Caco-2 (cell line): Measurements from ENCODE around the gene FGF11. TPM values are rescaled to one million over a fixed set of nuclear protein-coding genes. Genes with fewer than 3 reads are reported as not detected.

ENCODE experiments used
- BruUV-seq: library from RNA; stranded (reverse); fragments of 400-500 nt; replicated peaks from 2 replicates; lab custom pipeline; 2021; lab: Mats Ljungman, UMichigan
- CTCF ChIA-PET: fragments of 300-600 bp; sonication (Branson Sonifier 250); formaldehyde crosslinking; loops from one replicate; lab custom pipeline; 2022; ENCODE audit warnings: antibody characterized with exemption; lab: Charles Lee
- POLR2A ChIA-PET: fragments of 300-600 bp; sonication (Branson Sonifier 250); formaldehyde crosslinking; loops from one replicate; lab custom pipeline; 2022; ENCODE audit warnings: antibody characterized with exemption; lab: Charles Lee
- DNase-seq, 2 experiments: peaks; one replicate each; pipeline versions ENCODE4 v3.0.0 to v3.0.0-alpha.2; 2020 to 2022
- H3K27me3 ChIP-seq: replicated peaks from 2 replicates; pipeline ENCODE4 v1.6.0; 2011; ENCODE audit warnings: low read length; ENCODE audit not compliant: control insufficient read depth, insufficient read depth
- H3K36me3 ChIP-seq: 2 replicates; pipeline ENCODE4 v1.5.1; 2011; ENCODE audit warnings: low read length; ENCODE audit not compliant: control insufficient read depth, insufficient read depth
- H3K4me1 ChIP-seq: fragments of 250-450 bp; sonication (Bioruptor Pico); 2 replicates; pipeline ENCODE4 v1.5.1; 2020; ENCODE audit warnings: mild to moderate bottlenecking
- H3K4me3 ChIP-seq: 2 replicates; pipeline ENCODE4 v1.5.1; 2011; ENCODE audit warnings: low read depth, mild to moderate bottlenecking, control low read depth, low read length
- H3K9me3 ChIP-seq: fragments of 250-450 bp; sonication (Bioruptor Pico); 2 replicates; pipeline ENCODE4 v1.5.1; 2020; ENCODE audit warnings: mild to moderate bottlenecking, moderate library complexity
- H3K27ac Mint-ChIP-seq: one replicate; pipeline ENCODE4 v1.8.0; 2022; ENCODE audit warnings: mixed read lengths; ENCODE audit not compliant: unreplicated experiment
- H3K27me3 Mint-ChIP-seq: one replicate; pipeline ENCODE4 v1.8.0; 2022; ENCODE audit warnings: mixed read lengths; ENCODE audit not compliant: insufficient read depth, unreplicated experiment
- H3K36me3 Mint-ChIP-seq: one replicate; pipeline ENCODE4 v1.8.0; 2022; ENCODE audit warnings: mild to moderate bottlenecking, mixed read lengths; ENCODE audit not compliant: insufficient read depth, unreplicated experiment
- H3K4me1 Mint-ChIP-seq: one replicate; pipeline ENCODE4 v1.8.0; 2022; ENCODE audit warnings: low read depth, mixed read lengths; ENCODE audit not compliant: unreplicated experiment
- H3K4me3 Mint-ChIP-seq: one replicate; pipeline ENCODE4 v1.8.0; 2022; ENCODE audit warnings: mild to moderate bottlenecking, moderate library complexity, mixed read lengths; ENCODE audit not compliant: unreplicated experiment
- H3K9me3 Mint-ChIP-seq: one replicate; pipeline ENCODE4 v1.8.0; 2022; ENCODE audit warnings: mixed read lengths; ENCODE audit not compliant: unreplicated experiment
- CTCF ChIP-seq, 2 experiments: fragments of 200-600 bp in 1 of 2; IDR thresholded peaks; 1 replicate in 1 of 2; 2 replicates in 1 of 2; pipeline versions ENCODE4 v1.5.1 to v1.8.0; 2011 to 2022; ENCODE audit warnings: antibody characterized with exemption in 1 of 2, control low read depth in 1 of 2, inconsistent platforms in 1 of 2, low read depth in 1 of 2, low read length in 1 of 2, mild to moderate bottlenecking in 1 of 2, moderate library complexity in 1 of 2; ENCODE audit not compliant: insufficient read depth in 1 of 2, severe bottlenecking in 1 of 2, unreplicated experiment in 1 of 2
- intact Hi-C: fragments of 100-400 bp; cut with micrococcal nuclease; formaldehyde crosslinking; loops from one replicate; pipeline ENCODE4 v1.10.0; 2022; ENCODE audit not compliant: unreplicated experiment
- total RNA-seq: library from RNA; stranded (reverse); gene quantifications from 2 replicates; pipeline ENCODE4 v1.2.3, GENCODE V29; 2022

Gene FGF11
- total RNA-seq, 1 experiment from 2014 or later, result 0.91 TPM

- intact Hi-C loops, result no loop called here
- H3K9me3 Mint-ChIP-seq, result no peaks in the 10 kb centered on the region
- Histone ChIP-seq H3K4me3 (no peak overlapping the region), H3K27me3 (no peaks in the 10 kb centered on the region), H3K9me3 (no peaks in the 10 kb centered on the region), H3K4me1 (no peaks in the 10 kb centered on the region), H3K36me3 (no peaks in the 10 kb centered on the region)
- no peak for TF ChIP-seq CTCF (IDR thresholded peaks at IDR 0.05; ENCODE audit: insufficient read depth in 1 of 2, low read depth in 1 of 2, low read length in 1 of 2, severe bottlenecking in 1 of 2, unreplicated experiment in 1 of 2)
- H3K27me3 Mint-ChIP-seq, result no peaks in the 10 kb centered on the region
- BruUV-seq, result no TSS peak
- no peak overlapping the region for H3K27ac Mint-ChIP-seq
- no peak overlapping the region for H3K4me3 Mint-ChIP-seq
- DNase-seq, result no peak
- ChIA-PET POLR2A (no interaction called here), CTCF (no interaction called here)
- no peaks in the 10 kb centered on the region for H3K36me3 Mint-ChIP-seq
- no peaks in the 10 kb centered on the region for H3K4me1 Mint-ChIP-seq
Observed at GRCh38 chr17:7411427-7411750, 27.9 kb upstream of the FGF11 start.

GRCh38 chr17:7413346-7413985 lies 25.8 kb upstream of the FGF11 start:
- Mint-ChIP-seq H3K4me1 (no peaks in the 10 kb centered on the region), H3K27ac (no peak overlapping the region), H3K36me3 (no peaks in the 10 kb centered on the region), H3K9me3 (no peaks in the 10 kb centered on the region), H3K4me3 (no peak overlapping the region), H3K27me3 (no peaks in the 10 kb centered on the region)
- Histone ChIP-seq H3K4me1 (no peaks in the 10 kb centered on the region), H3K9me3 (no peaks in the 10 kb centered on the region), H3K36me3 (no peaks in the 10 kb centered on the region), H3K4me3 (no peak overlapping the region), H3K27me3 (no peaks in the 10 kb centered on the region)
- ChIA-PET POLR2A (no interaction called here), CTCF (no interaction called here)
- intact Hi-C loops, result no loop called here
- DNase-seq, result no peak
- no peak for TF ChIP-seq CTCF (IDR thresholded peaks at IDR 0.05; ENCODE audit: insufficient read depth in 1 of 2, low read depth in 1 of 2, low read length in 1 of 2, severe bottlenecking in 1 of 2, unreplicated experiment in 1 of 2)
- no TSS peak for BruUV-seq

GRCh38 chr17:7414837-7415236 lies 24.5 kb upstream of the FGF11 start:
- POLR2A ChIA-PET, result no interaction called here
- Histone ChIP-seq H3K27me3 (no peaks in the 10 kb centered on the region), H3K36me3 (no peaks in the 10 kb centered on the region), H3K9me3 (no peaks in the 10 kb centered on the region), H3K4me3 (no peak overlapping the region), H3K4me1 (no peaks in the 10 kb centered on the region)
- Mint-ChIP-seq H3K4me3 (no peak overlapping the region), H3K4me1 (no peaks in the 10 kb centered on the region), H3K27ac (no peak overlapping the region), H3K36me3 (no peaks in the 10 kb centered on the region), H3K27me3 (no peaks in the 10 kb centered on the region), H3K9me3 (no peaks in the 10 kb centered on the region)
- no peak for TF ChIP-seq CTCF (IDR thresholded peaks at IDR 0.05; ENCODE audit: insufficient read depth in 1 of 2, low read depth in 1 of 2, low read length in 1 of 2, severe bottlenecking in 1 of 2, unreplicated experiment in 1 of 2)
- BruUV-seq, result no TSS peak
- CTCF ChIA-PET, result no interaction called here
- no peak for DNase-seq
- intact Hi-C loops, result no loop called here
